ENCODE measurements around the gene MRPL4. TPM values are rescaled to one million over a fixed set of nuclear protein-coding genes. Genes with fewer than 3 reads are reported as not detected.

Gene MRPL4
- total RNA-seq, 3 donors from 2014 or later (not counting 1 experiment from before 2014, with no cell fraction given), result 34.5 to 41.6 (median 40.2) TPM

GRCh38 chr19:10256551-10256950, 4.5 kb downstream of the MRPL4 start:
- no peaks in the 10 kb centered on the region for H3K9me3 Mint-ChIP-seq
- H3K4me3 Mint-ChIP-seq, result no peak overlapping the region
- 96% methylated on average over 12 of the region's 18 CpGs for WGBS (ENCODE audit: insufficient coverage)
- no peak for DNase-seq
- H3K36me3 ChIP-seq (ENCODE audit: control insufficient read depth, insufficient read depth, low read length), result peaks cover 36% of the 10 kb centered on the region
- no peak for TF ChIP-seq CTCF (IDR thresholded peaks at IDR 0.05)
- intact Hi-C loops (cut with micrococcal nuclease), result no loop called here
- H3K27me3 Mint-ChIP-seq (ENCODE audit: low read depth in 2 of 2), result no peaks in the 10 kb centered on the region
- H3K36me3 Mint-ChIP-seq, result peaks cover 9% of the 10 kb centered on the region
- H3K27ac ChIP-seq (ENCODE audit: low read length), result no peak overlapping the region
- H3K4me3 ChIP-seq (ENCODE audit: low read length), result no peak overlapping the region
- H3K9me3 ChIP-seq (ENCODE audit: control insufficient read depth, insufficient read depth, low read length), result no peaks in the 10 kb centered on the region
- no peak overlapping the region for H3K27ac Mint-ChIP-seq
- no peaks in the 10 kb centered on the region for H3K27me3 ChIP-seq (ENCODE audit: control insufficient read depth, insufficient read depth, low read length)
- H3K4me1 ChIP-seq (ENCODE audit: control insufficient read depth, insufficient read depth, low read length), result peaks cover 14% of the 10 kb centered on the region
- no peak for ATAC-seq
- H3K4me1 Mint-ChIP-seq, result peaks cover 0 to 29% of the 10 kb centered on the region in 2 donors

GRCh38 chr19:10256970-10257615, 5.1 kb downstream of the MRPL4 start:
- Mint-ChIP-seq H3K9me3 (no peaks in the 10 kb centered on the region), H3K27ac (no peak overlapping the region), H3K4me3 (no peak overlapping the region), H3K36me3 (peaks cover 9% of the 10 kb centered on the region), H3K4me1 (peaks cover 0 to 24% of the 10 kb centered on the region in 2 donors), H3K27me3 (ENCODE audit: low read depth in 2 of 2) (no peaks in the 10 kb centered on the region)
- TF ChIP-seq CTCF (IDR thresholded peaks at IDR 0.05), result no peak
- H3K36me3 ChIP-seq (ENCODE audit: control insufficient read depth, insufficient read depth, low read length), result peaks cover 36% of the 10 kb centered on the region
- H3K27ac ChIP-seq (ENCODE audit: low read length), result no peak overlapping the region
- no peak overlapping the region for H3K4me3 ChIP-seq (ENCODE audit: low read length)
- no peaks in the 10 kb centered on the region for H3K27me3 ChIP-seq (ENCODE audit: control insufficient read depth, insufficient read depth, low read length)
- 96% methylated on average over 9 of the region's 9 CpGs for WGBS (ENCODE audit: insufficient coverage)
- DNase-seq, result no peak
- no peak for ATAC-seq
- no peaks in the 10 kb centered on the region for H3K9me3 ChIP-seq (ENCODE audit: control insufficient read depth, insufficient read depth, low read length)
- H3K4me1 ChIP-seq (ENCODE audit: control insufficient read depth, insufficient read depth, low read length), result peaks cover 14% of the 10 kb centered on the region
- intact Hi-C loops (cut with micrococcal nuclease), result no loop called here

- no peak for TF ChIP-seq CTCF (IDR thresholded peaks at IDR 0.05)
- Mint-ChIP-seq H3K4me1 (peaks cover 0 to 15% of the 10 kb centered on the region in 2 donors), H3K36me3 (peaks cover 9% of the 10 kb centered on the region), H3K27me3 (ENCODE audit: low read depth in 2 of 2) (no peaks in the 10 kb centered on the region), H3K27ac (no peak overlapping the region), H3K9me3 (no peaks in the 10 kb centered on the region), H3K4me3 (no peak overlapping the region)
- no peak overlapping the region for H3K27ac ChIP-seq (ENCODE audit: low read length)
- H3K9me3 ChIP-seq (ENCODE audit: control insufficient read depth, insufficient read depth, low read length), result no peaks in the 10 kb centered on the region
- H3K4me1 ChIP-seq (ENCODE audit: control insufficient read depth, insufficient read depth, low read length), result peaks cover 3% of the 10 kb centered on the region
- no peaks in the 10 kb centered on the region for H3K27me3 ChIP-seq (ENCODE audit: control insufficient read depth, insufficient read depth, low read length)
- 96% methylated on average over 18 of the region's 18 CpGs for WGBS (ENCODE audit: insufficient coverage)
- peaks cover 36% of the 10 kb centered on the region for H3K36me3 ChIP-seq (ENCODE audit: control insufficient read depth, insufficient read depth, low read length)
- no peak overlapping the region for H3K4me3 ChIP-seq (ENCODE audit: low read length)
- DNase-seq, result no peak
- ATAC-seq, result no peak
- intact Hi-C loops (cut with micrococcal nuclease), result no loop called here
These were observed 6.2 kb downstream of the MRPL4 start for GRCh38 chr19:10258080-10258710.
